GM21381 (cell line): Measurements from ENCODE around the gene ACOT9.
"Not testable (repeated sequence)": the region's sequence is repeated elsewhere in the genome, so short reads cannot be mapped to it uniquely, and the experiment has no call there.

Experiments
- ATAC-seq: cut with Tn5 transposase; IDR thresholded peaks from one replicate; pipeline ENCODE4 v1.9.1; 2021; ENCODE audit warnings: mild to moderate bottlenecking, moderate library complexity; ENCODE audit not compliant: unreplicated experiment

ACOT9 gene

GRCh38 chrX:23765868-23766267, 22.8 kb upstream of the ACOT9 start:
- ATAC-seq = no peak

GRCh38 chrX:23765449-23765848, 22.4 kb upstream of the ACOT9 start:
- ATAC-seq = no peak

DNA sequence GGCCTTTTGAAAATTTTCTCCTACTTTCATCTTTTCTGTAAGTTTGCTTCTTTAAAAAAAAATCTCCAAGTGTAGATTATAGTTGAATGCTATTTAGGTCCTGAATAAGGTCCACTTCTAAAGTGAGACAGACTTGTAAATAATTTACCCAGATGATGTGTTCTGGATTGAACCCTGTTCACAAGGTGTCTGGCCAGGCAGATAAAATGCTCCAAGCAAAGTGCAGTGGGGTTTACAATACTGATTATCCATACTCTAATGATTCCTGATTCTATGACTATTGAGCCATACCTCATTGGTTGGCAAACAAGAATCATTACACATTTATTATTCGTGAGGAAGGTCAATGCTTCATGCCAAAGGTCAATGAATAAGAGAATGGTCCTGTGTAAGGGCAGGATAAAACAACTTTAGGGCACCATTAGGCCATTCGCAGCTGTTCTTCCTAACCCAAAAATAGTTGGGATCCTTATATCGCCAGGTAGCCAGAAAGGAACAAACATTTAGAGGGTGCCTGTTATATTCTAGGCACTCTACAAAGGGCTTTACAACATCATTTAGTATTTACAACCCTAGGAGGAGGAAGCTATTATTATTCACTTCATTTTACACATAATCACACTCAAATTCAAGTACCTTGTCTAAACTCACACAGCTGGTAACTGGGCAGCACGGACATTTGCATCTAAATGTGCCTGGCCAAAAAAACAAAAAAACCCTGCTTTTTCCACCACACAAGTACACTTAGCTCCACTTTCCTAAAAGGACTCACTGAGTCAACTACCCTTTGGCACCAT, 21.3 kb upstream of the ACOT9 start:
- no peak for ATAC-seq

DNA sequence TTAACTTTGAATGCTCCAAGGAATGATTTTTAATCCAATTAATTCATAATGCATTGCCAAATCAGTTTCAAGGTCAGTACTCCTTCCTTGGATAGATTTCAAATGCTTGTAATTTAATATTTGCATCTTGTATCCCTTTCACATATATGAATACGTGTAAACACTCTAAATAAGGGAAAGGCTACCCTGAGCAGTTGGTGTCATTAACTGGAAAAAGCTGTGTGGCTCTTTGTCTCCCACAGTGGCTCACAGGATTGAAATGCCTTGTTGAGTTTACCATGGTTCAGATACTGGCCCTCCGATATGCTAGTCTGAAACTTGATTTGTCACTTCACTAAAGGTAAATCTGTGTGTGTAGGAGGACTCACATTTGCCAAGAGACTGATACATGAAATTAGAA, 16.7 kb upstream of the ACOT9 start:
- ATAC-seq = no peak

GRCh38 chrX:23756165-23756564, 13.1 kb upstream of the ACOT9 start:
- peak; percentile 61 for ATAC-seq

- ATAC-seq = no peak
Observed at GRCh38 chrX:23754664-23755063, 11.6 kb upstream of the ACOT9 start.

DNA sequence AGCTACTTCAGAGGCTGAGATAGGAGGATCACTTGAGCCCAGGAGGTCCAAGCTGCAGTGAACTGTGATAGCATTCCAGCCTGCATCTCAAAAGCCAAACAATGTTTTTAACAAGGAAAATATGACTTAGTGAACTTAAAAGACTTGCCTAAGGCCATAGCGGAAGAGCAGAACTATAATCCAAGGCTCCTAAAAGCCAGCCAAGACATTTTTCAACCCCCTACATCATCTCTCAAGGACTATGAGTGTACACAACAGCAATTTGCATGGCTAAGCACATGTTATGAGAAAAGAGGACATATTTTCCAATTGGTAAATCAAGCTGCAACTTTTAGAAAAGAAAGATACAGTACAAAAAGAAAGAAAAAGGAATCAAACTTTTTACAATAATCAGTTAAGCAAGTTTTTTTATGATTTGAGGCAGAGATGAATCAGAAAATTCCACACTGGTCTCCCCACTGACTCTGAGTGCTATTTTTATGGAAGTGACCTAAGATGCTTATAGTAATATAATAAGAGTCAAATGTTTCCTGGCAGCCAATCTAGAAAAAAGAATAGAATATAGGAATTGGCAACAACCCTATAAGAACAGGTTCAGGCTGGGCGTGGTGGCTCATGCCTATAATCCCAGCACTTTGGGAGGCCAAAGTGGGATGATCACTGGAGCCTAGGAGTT, 9.8 kb upstream of the ACOT9 start:
- ATAC-seq = no peak

- ATAC-seq = no peak
Observed at GRCh38 chrX:23749576-23749975, 6.5 kb upstream of the ACOT9 start.

GRCh38 chrX:23749129-23749528, 6.1 kb upstream of the ACOT9 start:
- ATAC-seq = no peak

- no peak for ATAC-seq
Observed at GRCh38 chrX:23745786-23746185, 2.7 kb upstream of the ACOT9 start.

DNA sequence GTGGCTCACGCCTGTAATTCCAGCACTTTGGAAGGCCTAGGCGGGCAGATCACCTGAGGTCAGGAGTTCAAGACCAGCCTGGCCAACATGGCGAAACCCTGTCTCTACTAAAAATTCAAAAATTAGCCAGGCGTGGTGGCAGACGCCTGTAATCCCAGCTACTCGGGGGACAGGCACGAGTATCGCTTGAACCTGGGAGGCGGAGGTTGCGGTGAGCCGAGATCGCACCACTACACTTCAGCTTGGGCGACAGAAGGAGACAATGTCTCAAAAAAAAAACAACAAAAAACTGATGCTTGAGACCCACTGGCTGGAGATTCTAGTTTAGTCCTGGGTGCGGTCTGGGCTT, 521 bp upstream of the ACOT9 start:
- ATAC-seq = not testable (repeated sequence)

DNA sequence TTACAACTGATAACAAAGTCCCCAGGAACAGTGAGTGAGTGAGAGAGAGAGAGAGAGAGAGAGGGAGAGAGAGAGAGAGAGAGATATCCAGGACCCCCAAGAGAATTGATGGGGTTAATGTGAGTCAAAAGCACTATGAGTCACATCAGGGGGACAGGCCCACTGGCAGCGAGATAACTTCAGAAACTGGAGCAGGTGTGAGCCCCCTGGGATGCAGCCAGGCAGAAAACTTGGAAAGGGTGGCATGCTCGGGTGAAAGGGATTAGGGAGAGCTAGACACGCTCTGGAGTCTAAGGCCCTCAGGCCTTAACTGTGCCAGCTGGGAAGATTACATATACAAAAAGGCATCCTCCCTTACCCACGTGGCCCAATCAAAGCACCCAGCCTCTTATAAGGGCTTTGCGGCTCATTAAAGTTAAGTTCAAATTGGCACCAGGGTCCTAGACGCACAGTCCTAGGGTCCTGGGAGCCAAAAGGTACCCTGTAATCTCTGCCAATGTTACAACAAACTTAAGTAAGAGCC, 841 bp downstream of the ACOT9 start:
- ATAC-seq = no peak

DNA sequence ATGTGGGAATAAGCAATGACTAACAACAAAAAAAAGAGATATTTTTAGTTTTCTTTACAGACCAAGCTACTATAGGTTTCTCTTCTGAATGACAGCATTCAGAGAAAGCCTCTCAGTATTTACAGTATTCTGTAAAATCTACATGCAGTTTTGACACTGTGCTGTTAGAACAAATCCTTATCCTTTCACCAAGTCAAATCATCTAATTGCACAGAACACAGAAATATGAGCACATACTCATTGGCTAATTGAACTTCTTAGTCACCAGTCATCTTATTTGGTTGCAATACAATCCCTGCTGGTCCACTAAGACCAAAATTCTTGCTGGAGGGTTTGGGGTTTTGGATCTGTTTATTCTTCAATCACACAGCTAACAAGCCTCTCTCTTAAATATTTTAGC, 5.7 kb downstream of the ACOT9 start:
- no peak for ATAC-seq

DNA sequence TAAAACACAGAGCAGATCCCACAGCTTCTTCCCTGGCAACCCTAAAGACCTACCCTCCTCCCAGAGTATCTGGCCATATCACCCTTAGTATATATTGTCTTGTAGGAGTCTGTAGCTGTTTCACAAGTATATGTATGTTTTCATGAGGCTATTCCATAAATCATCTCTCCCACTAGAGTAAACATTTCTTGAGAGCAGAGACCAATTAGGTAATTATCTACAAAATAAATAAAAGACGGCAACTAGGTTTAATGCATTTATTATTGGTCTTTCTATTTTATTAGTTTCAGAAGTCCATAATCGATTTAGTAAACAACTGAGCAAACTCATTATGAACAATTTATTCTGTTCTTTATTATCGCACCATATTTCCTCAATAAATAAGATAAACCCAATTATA, 7.0 kb downstream of the ACOT9 start:
- no peak for ATAC-seq

DNA sequence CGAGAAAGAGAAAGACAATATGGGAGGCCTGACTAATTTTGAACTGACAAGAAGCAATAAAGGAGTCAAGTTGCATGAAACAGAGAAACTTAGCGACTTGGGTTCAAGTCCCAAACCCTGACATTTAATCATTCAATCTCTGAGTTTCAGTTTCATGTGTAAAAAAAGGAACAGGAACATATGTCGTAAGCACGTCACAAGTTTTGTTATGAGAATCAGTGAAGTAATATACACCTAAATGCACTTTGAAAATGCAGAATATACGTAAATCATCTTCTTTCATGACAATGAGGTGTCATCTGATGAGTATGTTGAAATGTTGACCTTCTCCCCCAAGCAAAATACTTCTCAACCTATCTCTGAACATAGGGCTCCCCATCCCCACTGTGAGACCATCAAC, 10.4 kb downstream of the ACOT9 start:
- peak; percentile 77 for ATAC-seq

DNA sequence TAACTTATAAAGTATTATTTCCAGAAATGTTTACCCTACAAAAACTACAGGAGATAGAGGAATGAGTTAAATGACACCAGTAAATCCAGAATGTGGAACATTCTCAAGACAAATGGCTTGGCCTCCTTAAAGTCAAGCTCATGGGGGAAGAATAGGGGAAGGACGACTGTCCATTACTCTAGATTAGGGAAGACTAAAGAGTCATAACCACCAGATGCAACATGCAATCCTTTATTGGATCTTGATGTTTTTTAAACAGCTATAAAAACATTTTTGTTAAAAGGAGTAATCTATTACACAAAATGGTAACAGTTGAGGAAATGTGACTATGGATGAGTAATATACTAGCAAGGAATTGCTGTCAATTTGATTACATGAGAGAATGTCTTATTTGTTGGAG, 11.1 kb downstream of the ACOT9 start:
- ATAC-seq = no peak

DNA sequence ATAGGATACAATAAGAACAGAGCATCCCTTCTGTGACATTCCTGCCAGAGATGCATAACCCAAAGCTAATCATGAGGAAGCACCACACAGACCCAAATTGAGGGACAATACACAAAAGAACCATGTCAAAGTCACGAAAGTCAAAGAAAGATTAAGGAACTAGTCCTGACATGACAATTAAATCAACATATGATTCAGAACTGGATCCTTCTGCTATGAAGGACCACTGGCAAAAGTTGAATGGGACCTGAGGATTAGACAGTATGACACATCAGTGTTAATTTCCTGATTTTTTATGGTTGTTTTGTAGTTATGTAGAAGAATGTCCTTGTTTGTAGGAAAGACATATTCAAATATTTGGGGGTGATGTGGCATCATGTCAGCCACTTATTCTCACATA, 13.9 kb downstream of the ACOT9 start:
- no peak for ATAC-seq

DNA sequence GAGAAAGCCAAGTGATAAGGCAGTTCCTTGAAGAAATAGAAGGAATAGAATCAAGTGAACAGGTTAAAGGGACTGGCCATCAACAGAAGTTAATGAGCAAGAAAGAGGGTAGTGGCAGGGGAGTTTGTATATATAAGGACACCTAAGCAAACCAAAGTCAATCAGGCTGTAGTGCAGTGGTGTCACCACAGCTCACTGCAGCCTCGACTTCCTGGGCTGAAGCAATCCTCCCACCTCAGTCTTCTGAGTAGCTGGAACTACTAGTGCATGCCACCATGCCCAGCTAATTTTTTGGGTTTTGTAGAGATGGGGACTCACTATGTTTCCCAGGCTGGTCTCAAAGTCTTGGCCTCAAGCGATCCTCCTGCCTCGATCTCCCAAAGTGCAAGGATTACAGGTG, 15.9 kb downstream of the ACOT9 start:
- no peak for ATAC-seq

DNA sequence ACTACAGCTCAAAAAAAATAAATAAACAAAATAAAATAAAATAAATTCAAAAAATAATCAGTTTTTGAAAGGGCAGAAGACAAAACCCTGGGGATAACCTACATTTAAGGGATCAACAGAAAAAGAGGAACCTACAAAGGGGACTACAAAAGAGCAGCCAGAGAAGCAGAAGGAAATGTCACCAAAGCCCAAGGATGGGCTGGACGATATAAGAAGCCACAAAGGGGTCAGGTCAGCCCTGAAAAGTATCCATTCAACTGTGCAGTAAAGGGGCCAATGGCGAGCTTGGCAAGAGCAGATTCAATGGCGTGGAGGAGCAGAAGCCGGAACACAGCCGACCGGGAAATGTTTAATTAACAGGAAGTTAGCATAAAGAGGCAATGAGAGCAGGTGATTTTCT, 16.9 kb downstream of the ACOT9 start:
- no peak for ATAC-seq

GRCh38 chrX:23720117-23720677, 22.9 kb downstream of the ACOT9 start:
- ATAC-seq = no peak

- ATAC-seq = no peak
Observed at GRCh38 chrX:23705235-23705634, 37.8 kb downstream of the ACOT9 start.

GRCh38 chrX:23704673-23705206, 38.3 kb downstream of the ACOT9 start:
- ATAC-seq = no peak
